ENCODE results near the gene RFC3.

RFC3 gene

GRCh38 chr13:33817901-33818706 lies at the start of gene RFC3:
Gene RFC3, plus strand, starts transcription at chr13:33818149. Its CDS starts 30 bp downstream, at chr13:33818179.
- TF ChIP-seq NFIC (IDR thresholded peaks at IDR 0.05) (no peak), CEBPB (IDR thresholded peaks at IDR 0.05) (no peak), RAD21 (IDR thresholded peaks at IDR 0.05; ENCODE audit: low read depth) (no peak), EP300 (IDR thresholded peaks at IDR 0.05; ENCODE audit: borderline replicate concordance) (peak; percentile 43; the same call in 1 of the 2 replicates), CREB1 (IDR thresholded peaks at IDR 0.05; ENCODE audit: low read depth) (peak; percentile 92), TEAD4 (IDR thresholded peaks at IDR 0.05) (no peak), YY1 (IDR thresholded peaks at IDR 0.05; ENCODE audit: low read depth) (no peak; the same call in 1 of the 2 replicates), TCF12 (IDR thresholded peaks at IDR 0.05; ENCODE audit: low read depth) (0 out of 2 replicates have a peak, but pooled peaks have one; percentile 52), FOXM1 (IDR thresholded peaks at IDR 0.05; ENCODE audit: borderline replicate concordance, low read depth) (peak; percentile 83), MAX (IDR thresholded peaks at IDR 0.05) (peak; percentile 73), USF1 (IDR thresholded peaks at IDR 0.05) (peak; percentile 15; the same call in 1 of the 2 replicates), EGR1 (IDR thresholded peaks at IDR 0.05) (peak; percentile 31; the same call in 1 of the 2 replicates), ZBTB7A (IDR thresholded peaks at IDR 0.05; ENCODE audit: low read depth) (0 out of 2 replicates have a peak, but pooled peaks have one; percentile 56), REST (IDR thresholded peaks at IDR 0.05; ENCODE audit: low read depth) (no peak), TAF1 (IDR thresholded peaks at IDR 0.05; ENCODE audit: low read depth) (peak; percentile 69)

GRCh38 chr13:33771296-33771695 lies 46.7 kb upstream of the RFC3 start:
- no peak for TF ChIP-seq NFIC (IDR thresholded peaks at IDR 0.05)
- TF ChIP-seq EP300 (IDR thresholded peaks at IDR 0.05; ENCODE audit: borderline replicate concordance): no peak
- no peak for TF ChIP-seq EGR1 (IDR thresholded peaks at IDR 0.05)
- TF ChIP-seq RAD21 (IDR thresholded peaks at IDR 0.05; ENCODE audit: low read depth): no peak
- TF ChIP-seq CREB1 (IDR thresholded peaks at IDR 0.05; ENCODE audit: low read depth): no peak
- TF ChIP-seq CEBPB (IDR thresholded peaks at IDR 0.05): no peak
- TF ChIP-seq TAF1 (IDR thresholded peaks at IDR 0.05; ENCODE audit: low read depth): no peak
- TF ChIP-seq FOXM1 (IDR thresholded peaks at IDR 0.05; ENCODE audit: borderline replicate concordance, low read depth): no peak
- TF ChIP-seq MAX (IDR thresholded peaks at IDR 0.05): no peak
- TF ChIP-seq YY1 (IDR thresholded peaks at IDR 0.05; ENCODE audit: low read depth): no peak
- TF ChIP-seq ZBTB7A (IDR thresholded peaks at IDR 0.05; ENCODE audit: low read depth): no peak
- no peak for TF ChIP-seq USF1 (IDR thresholded peaks at IDR 0.05)
- no peak for TF ChIP-seq TEAD4 (IDR thresholded peaks at IDR 0.05)

GRCh38 chr13:33773790-33774462 lies 44.0 kb upstream of the RFC3 start:
- TF ChIP-seq EP300 (IDR thresholded peaks at IDR 0.05; ENCODE audit: borderline replicate concordance) (no peak), FOXM1 (IDR thresholded peaks at IDR 0.05; ENCODE audit: borderline replicate concordance, low read depth) (no peak), ZBTB7A (IDR thresholded peaks at IDR 0.05; ENCODE audit: low read depth) (no peak), YY1 (IDR thresholded peaks at IDR 0.05; ENCODE audit: low read depth) (no peak), MAX (IDR thresholded peaks at IDR 0.05) (no peak), RAD21 (IDR thresholded peaks at IDR 0.05; ENCODE audit: low read depth) (no peak), NFIC (IDR thresholded peaks at IDR 0.05) (no peak), TAF1 (IDR thresholded peaks at IDR 0.05; ENCODE audit: low read depth) (no peak), CEBPB (IDR thresholded peaks at IDR 0.05) (no peak), CREB1 (IDR thresholded peaks at IDR 0.05; ENCODE audit: low read depth) (no peak), TCF12 (IDR thresholded peaks at IDR 0.05; ENCODE audit: low read depth) (no peak), TEAD4 (IDR thresholded peaks at IDR 0.05) (no peak), USF1 (IDR thresholded peaks at IDR 0.05) (no peak), EGR1 (IDR thresholded peaks at IDR 0.05) (no peak), REST (IDR thresholded peaks at IDR 0.05; ENCODE audit: low read depth) (no peak)

Data from Ishikawa (cell line).